Breast epithelium (tissue), 4 donors: ENCODE data around the gene MYMK. TPM values are rescaled to one million over a fixed set of nuclear protein-coding genes. Genes with fewer than 3 reads are reported as not detected.

ENCODE experiments used
- DNase-seq, 2 donors: peaks; one replicate each; pipeline ENCODE4 v3.0.0-alpha.2; 2019; ENCODE audit warnings: low spot score in 2 of 2
- H3K27ac ChIP-seq, 2 donors: fragments of 200-600 bp; sonication (generic) in 1 of 2; one replicate each; pipeline ENCODE4 v1.5.1; 2016 to 2019; ENCODE audit warnings: mild to moderate bottlenecking in 1 of 2
- H3K27me3 ChIP-seq, 2 donors: fragments of 200-600 bp; sonication (generic) in 1 of 2; one replicate each; pipeline versions ENCODE4 v1.5.1 to v1.6.0; 2017 to 2019; ENCODE audit warnings: control low read depth in 1 of 2, mild to moderate bottlenecking in 1 of 2
- H3K36me3 ChIP-seq: fragments of 200-600 bp; one replicate; pipeline ENCODE4 v1.5.1; 2019
- H3K4me1 ChIP-seq, 2 donors: fragments of 200-600 bp; sonication (generic); one replicate each; pipeline ENCODE4 v1.5.1; 2016 to 2019; ENCODE audit warnings: control low read depth in 1 of 2
- H3K4me3 ChIP-seq, 3 donors: fragments of 200-600 bp; sonication (generic); 1 replicate in 2 of 3; 2 replicates in 1 of 3; pipeline ENCODE4 v1.5.1; 2016 to 2019; ENCODE audit warnings: mild to moderate bottlenecking in 3 of 3, moderate library complexity in 2 of 3
- H3K9me3 ChIP-seq, 2 donors: fragments of 200-600 bp; sonication (generic) in 1 of 2; one replicate each; pipeline ENCODE4 v1.5.1; 2016 to 2019; ENCODE audit warnings: control low read depth in 1 of 2
- POLR2A ChIP-seq: fragments of 450-650 bp; IDR thresholded peaks from one replicate; pipeline ENCODE4 v1.6.1; 2016; ENCODE audit warnings: antibody characterized with exemption, mild to moderate bottlenecking, moderate library complexity
- POLR2AphosphoS5 ChIP-seq, 3 donors: sonication (generic); formaldehyde crosslinking; IDR thresholded peaks; one replicate each; pipeline ENCODE4 v1.6.1; 2017; ENCODE audit warnings: antibody characterized with exemption in 3 of 3
- intact Hi-C: fragments of 100-400 bp; cut with DNase I; formaldehyde crosslinking; loops from one replicate; pipeline ENCODE4 v1.15.1; 2023; ENCODE audit warnings: low total_unique reads
- total RNA-seq, 3 donors: library from RNA; depleted of rRNA; stranded (reverse); fragments of >200 nt; gene quantifications; one replicate each; pipeline ENCODE4 v1.1.0, GENCODE V29; 2016
- TF ChIP-seq, protein P1 (sequence below), 3 donors: fragments of 450-650 bp; IDR thresholded peaks; one replicate each; pipeline ENCODE4 v1.5.1; 2016 to 2017; ENCODE audit warnings: antibody characterized with exemption in 3 of 3, mild to moderate bottlenecking in 3 of 3, moderate library complexity in 3 of 3

Gene MYMK
- total RNA-seq, 3 donors from 2014 or later: not detected

DNA sequence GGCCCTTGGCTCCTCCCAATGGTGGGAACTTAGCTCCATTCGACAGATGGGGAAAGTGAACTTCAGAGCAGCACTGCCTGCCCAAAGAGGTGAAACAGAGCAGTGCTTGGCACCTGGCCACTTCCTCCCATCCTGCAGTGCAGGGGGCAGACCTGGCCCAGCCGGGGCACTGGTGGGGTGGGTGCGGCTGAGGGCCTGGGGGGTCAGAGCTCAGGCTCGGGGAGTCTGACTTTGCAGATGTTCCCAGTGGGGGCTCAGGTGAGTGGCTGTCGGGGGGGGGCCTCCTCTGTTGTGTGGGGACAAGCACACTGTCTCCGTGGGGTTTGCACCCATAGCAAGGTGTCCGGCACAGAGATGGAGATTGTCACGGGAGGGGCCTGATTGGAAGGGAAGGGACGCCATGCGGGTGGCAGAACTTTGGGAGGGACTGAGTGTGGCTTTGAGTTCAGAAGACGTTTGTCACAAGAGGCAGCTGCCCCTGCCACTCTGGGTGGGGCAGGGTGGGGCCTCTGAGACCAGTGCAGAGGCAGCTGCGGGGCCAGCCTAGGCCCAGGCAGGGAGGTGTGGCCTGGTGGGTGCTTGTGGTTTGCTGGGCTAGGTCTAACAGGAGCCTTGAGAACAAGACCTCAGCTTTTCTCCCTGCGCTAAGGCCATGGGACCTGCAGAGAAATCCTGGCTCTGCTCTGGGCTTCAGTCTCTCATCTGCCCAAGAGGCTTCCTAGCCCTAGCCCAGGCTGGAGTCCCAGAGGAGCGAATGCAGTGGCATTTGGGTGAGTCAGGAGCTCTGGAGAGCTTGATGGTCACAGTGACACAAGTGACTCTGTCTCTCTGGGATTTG is 2.5 kb downstream of the MYMK start:
- Histone ChIP-seq H3K4me3 (no peak overlapping the region), H3K27ac (no peak overlapping the region), H3K9me3 (no peaks in the 10 kb centered on the region), H3K27me3 (peaks cover 0 to 10% of the 10 kb centered on the region in 2 donors), H3K36me3 (no peaks in the 10 kb centered on the region), H3K4me1 (no peaks in the 10 kb centered on the region)
- DNase-seq: no peak
- TF ChIP-seq, protein P1, sequence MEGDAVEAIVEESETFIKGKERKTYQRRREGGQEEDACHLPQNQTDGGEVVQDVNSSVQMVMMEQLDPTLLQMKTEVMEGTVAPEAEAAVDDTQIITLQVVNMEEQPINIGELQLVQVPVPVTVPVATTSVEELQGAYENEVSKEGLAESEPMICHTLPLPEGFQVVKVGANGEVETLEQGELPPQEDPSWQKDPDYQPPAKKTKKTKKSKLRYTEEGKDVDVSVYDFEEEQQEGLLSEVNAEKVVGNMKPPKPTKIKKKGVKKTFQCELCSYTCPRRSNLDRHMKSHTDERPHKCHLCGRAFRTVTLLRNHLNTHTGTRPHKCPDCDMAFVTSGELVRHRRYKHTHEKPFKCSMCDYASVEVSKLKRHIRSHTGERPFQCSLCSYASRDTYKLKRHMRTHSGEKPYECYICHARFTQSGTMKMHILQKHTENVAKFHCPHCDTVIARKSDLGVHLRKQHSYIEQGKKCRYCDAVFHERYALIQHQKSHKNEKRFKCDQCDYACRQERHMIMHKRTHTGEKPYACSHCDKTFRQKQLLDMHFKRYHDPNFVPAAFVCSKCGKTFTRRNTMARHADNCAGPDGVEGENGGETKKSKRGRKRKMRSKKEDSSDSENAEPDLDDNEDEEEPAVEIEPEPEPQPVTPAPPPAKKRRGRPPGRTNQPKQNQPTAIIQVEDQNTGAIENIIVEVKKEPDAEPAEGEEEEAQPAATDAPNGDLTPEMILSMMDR (IDR thresholded peaks at IDR 0.05): no peak
- TF ChIP-seq POLR2A: no peak
- TF ChIP-seq POLR2AphosphoS5 (IDR thresholded peaks at IDR 0.05): no peak
- intact Hi-C loops: no loop called here

DNA sequence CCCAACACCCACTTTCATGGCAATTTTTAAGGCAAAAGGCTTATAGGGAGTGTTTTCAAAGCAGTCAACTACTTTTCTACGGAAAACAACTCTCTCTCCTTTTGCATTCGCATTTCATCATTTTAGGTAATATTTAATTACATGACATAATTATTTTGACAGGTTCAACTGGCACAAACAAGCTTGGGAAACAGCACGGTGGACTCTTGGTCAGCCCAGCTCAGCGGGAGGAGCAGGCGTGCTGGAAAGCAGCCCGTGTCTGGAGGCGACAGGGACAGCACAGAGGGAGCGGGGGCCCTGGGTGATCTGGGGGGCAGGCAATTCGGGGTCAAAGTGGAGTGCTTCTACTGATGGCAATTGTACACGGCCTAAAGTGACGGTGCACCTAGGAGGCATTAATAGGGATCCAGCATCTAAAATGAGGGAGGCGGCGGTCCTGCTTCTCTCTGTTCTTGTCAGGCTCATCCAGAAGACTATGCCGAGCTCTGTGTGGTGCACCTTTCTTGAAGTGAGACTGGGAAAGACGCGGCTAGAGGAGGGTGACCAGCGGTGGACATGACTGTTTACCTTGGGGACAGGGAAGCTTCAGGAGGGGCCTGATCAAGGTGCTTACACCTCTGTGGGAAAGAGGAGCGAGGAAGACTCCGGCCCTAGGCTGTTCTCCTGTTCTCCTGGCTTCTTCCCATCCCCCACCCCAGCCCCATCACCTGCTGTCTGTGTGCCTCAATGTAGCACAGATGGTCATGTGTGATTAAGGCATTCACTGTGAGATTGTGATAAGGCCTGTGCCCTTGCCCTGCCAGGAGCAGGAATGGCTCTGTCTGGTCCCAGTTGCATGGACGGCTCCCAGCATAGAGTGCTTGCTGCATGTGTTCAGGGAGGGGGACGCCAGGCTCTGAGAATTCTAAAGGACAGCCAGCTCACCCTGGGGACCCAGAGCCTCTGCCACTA is 3.4 kb downstream of the MYMK start:
- intact Hi-C loops: no loop called here
- DNase-seq: no peak
- H3K9me3 ChIP-seq: no peaks in the 10 kb centered on the region
- H3K27me3 ChIP-seq: peaks cover 0 to 2% of the 10 kb centered on the region in 2 donors
- no peaks in the 10 kb centered on the region for H3K4me1 ChIP-seq
- TF ChIP-seq POLR2AphosphoS5 (IDR thresholded peaks at IDR 0.05) (no peak), POLR2A (no peak)
- TF ChIP-seq, protein P1 (IDR thresholded peaks at IDR 0.05): no peak
- H3K4me3 ChIP-seq: no peak overlapping the region
- no peaks in the 10 kb centered on the region for H3K36me3 ChIP-seq
- H3K27ac ChIP-seq: no peak overlapping the region

DNA sequence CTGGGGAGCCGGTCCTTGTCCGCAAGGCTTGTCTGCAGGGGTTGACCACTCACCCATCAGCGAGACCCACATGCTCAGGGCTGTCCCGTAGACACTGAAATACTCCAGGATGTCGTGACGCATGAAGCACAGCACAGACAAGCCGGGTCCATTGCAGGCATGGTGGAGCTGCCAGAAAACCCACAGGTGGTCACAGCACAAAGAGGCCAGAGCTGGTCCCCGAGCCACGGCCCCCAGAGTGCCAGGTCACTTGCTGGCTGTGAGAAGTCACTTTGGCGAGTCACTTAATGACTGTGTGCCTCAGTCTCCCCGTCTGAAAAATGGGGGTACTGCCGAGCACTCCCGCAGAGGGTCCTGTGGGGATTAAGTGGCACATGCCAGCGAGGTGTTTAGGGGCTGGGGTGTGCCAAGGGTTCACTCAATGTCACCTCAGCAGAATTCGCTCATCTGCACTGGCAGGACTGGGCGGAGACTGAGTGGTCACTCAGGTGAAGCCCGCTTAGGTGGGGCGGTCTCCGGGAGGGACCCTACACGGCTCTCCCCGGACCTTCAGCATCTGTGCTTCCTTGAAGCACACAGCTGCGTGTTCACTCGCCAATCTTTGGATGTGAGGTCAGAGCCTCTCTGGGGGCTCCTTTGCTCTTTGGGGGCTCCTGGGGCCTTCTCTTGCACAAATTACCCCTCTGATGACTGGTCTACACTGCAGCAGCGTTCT is 4.5 kb downstream of the MYMK start:
- no peaks in the 10 kb centered on the region for H3K36me3 ChIP-seq
- intact Hi-C loops: no loop called here
- no peak for TF ChIP-seq POLR2A
- TF ChIP-seq POLR2AphosphoS5 (IDR thresholded peaks at IDR 0.05): no peak
- TF ChIP-seq, protein P1 (IDR thresholded peaks at IDR 0.05): no peak

DNA sequence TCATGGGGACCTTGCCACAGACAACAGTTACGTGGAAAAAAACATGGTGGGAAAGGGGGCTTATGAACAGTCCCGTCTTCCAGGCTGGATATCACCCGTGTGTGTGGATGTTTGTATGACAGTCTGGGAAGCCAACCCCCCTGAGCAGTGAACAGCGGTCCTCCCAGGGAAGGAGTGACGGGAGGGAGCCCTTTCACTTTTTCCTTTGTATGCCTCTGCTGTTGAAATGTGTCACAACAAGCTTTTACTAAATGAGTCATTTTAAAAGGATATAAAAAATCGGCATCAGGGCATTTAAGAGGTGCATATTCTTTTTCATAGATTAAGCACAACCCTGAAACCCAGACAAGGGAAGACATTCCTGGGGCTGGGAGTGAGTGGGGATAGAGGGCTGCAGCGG is 5.1 kb downstream of the MYMK start:
- intact Hi-C loops: no loop called here
- no peak overlapping the region for H3K4me3 ChIP-seq
- no peak for DNase-seq
- H3K36me3 ChIP-seq: no peaks in the 10 kb centered on the region
- H3K4me1 ChIP-seq: no peaks in the 10 kb centered on the region
- H3K9me3 ChIP-seq: no peaks in the 10 kb centered on the region
- peaks cover 0 to 4% of the 10 kb centered on the region in 2 donors for H3K27me3 ChIP-seq
- TF ChIP-seq POLR2A (no peak), POLR2AphosphoS5 (IDR thresholded peaks at IDR 0.05) (no peak)
- TF ChIP-seq, protein P1 (IDR thresholded peaks at IDR 0.05): no peak
- no peak overlapping the region for H3K27ac ChIP-seq

More for the DNA sequence above, 4.5 kb downstream of the MYMK start:
- DNase-seq: no peak
- Histone ChIP-seq H3K27me3 (no peaks in the 10 kb centered on the region), H3K4me3 (no peak overlapping the region), H3K27ac (no peak overlapping the region), H3K9me3 (no peaks in the 10 kb centered on the region), H3K4me1 (no peaks in the 10 kb centered on the region)
